Left ventricle myocardium inferior (tissue), 1 donor: Measurements from ENCODE around the gene MEIS1. TPM values are rescaled to one million over a fixed set of nuclear protein-coding genes. Genes with fewer than 3 reads are reported as not detected.

Source experiments
- DNase-seq: peaks from one replicate; pipeline ENCODE4 v3.0.0-alpha.2; 2020
- H3K27ac ChIP-seq: fragments of 200-600 bp; replicated peaks from 2 replicates; pipeline ENCODE4 v1.8.0; 2021
- H3K27me3 ChIP-seq: fragments of 200-600 bp; 2 replicates; pipeline ENCODE4 v1.8.0; 2021; ENCODE audit warnings: low read depth
- H3K36me3 ChIP-seq: fragments of 200-600 bp; 2 replicates; pipeline ENCODE4 v1.8.0; 2021
- H3K4me1 ChIP-seq: fragments of 200-600 bp; 2 replicates; pipeline ENCODE4 v1.8.0; 2021
- H3K4me3 ChIP-seq: fragments of 200-600 bp; 2 replicates; pipeline ENCODE4 v1.8.0; 2021; ENCODE audit warnings: mild to moderate bottlenecking, moderate library complexity
- H3K9me3 ChIP-seq: fragments of 200-600 bp; replicated peaks from 2 replicates; pipeline ENCODE4 v1.8.0; 2021
- CTCF ChIP-seq: fragments of 200-600 bp; IDR thresholded peaks from 2 replicates; pipeline ENCODE4 v1.8.0; 2021; ENCODE audit warnings: antibody characterized with exemption, mild to moderate bottlenecking, borderline replicate concordance
- intact Hi-C: fragments of 100-400 bp; cut with micrococcal nuclease; formaldehyde crosslinking; loops from one replicate; pipeline ENCODE4 v1.11.0; 2022
- total RNA-seq: library from RNA; stranded (reverse); fragmentation: NEBNext Ultra II Directional; extraction: Animal tissue kit (Norgen Biotek cat#: 25700); gene quantifications from one replicate; pipeline ENCODE4 v1.2.1, GENCODE V29; 2021
- donor health status: DM: no; HTN: yes; CAD: no; lungs with severe emphysema.

Gene MEIS1
- total RNA-seq, 1 donor from 2014 or later = 38.0 TPM

- intact Hi-C loops = no loop called here
- Histone ChIP-seq H3K27ac (no peak overlapping the region), H3K4me3 (no peak overlapping the region), H3K4me1 (peaks cover 41% of the 10 kb centered on the region), H3K9me3 (no peaks in the 10 kb centered on the region), H3K27me3 (no peaks in the 10 kb centered on the region), H3K36me3 (no peaks in the 10 kb centered on the region)
- no peak for DNase-seq
- TF ChIP-seq CTCF = no peak
These were observed 126.8 kb downstream of the MEIS1 start for GRCh38 chr2:66561645-66562303.

- no peak for DNase-seq
- intact Hi-C loops = no loop called here
- Histone ChIP-seq H3K4me3 (no peak overlapping the region), H3K27me3 (no peaks in the 10 kb centered on the region), H3K4me1 (peaks cover 44% of the 10 kb centered on the region), H3K36me3 (no peaks in the 10 kb centered on the region), H3K27ac (no peak overlapping the region), H3K9me3 (no peaks in the 10 kb centered on the region)
- TF ChIP-seq CTCF = no peak
These were observed 127.4 kb downstream of the MEIS1 start for GRCh38 chr2:66562304-66562685.

DNA sequence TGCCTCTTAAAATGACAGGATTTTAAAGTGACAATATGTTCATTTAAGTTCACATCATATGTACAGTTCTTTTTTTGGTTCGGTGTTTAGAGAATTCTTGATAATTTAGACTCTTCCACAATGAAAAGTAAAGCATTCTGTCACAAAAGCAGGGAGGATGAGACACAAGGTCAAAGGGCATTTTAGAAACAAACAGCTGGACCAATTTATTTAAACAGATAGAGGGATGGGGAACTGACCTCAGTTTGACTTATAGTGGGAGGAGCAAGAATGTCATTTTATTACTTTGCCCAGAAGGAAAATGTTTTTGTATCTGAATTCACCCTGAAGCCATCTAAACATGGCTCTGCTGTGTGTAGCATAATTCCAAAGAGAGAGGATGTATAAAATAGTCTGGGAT is 128.5 kb downstream of the MEIS1 start:
- no peak overlapping the region for H3K4me3 ChIP-seq
- peaks cover 44% of the 10 kb centered on the region for H3K4me1 ChIP-seq
- no peaks in the 10 kb centered on the region for H3K9me3 ChIP-seq
- intact Hi-C loops = no loop called here
- H3K27ac ChIP-seq = no peak overlapping the region
- peaks cover 9% of the 10 kb centered on the region for H3K36me3 ChIP-seq
- no peaks in the 10 kb centered on the region for H3K27me3 ChIP-seq
- no peak for TF ChIP-seq CTCF
- no peak for DNase-seq

DNA sequence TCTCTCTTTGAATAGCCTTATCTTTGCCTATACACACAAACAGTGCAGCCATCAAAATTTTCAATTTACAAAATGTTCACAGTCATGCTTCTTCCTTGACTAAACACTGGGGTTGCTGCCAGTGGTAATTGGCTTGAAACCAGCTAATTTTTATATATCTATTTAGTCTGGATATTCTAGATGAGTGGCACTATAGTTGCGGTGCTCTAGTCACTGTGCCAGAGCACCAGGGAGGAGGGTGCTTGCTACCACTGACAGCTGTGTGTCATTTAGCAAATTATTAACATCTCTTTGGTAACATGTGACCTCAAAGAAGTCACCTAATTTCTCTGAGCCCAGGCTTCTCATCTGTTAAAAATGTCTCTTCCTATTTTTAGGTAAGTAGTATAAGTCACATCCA is 130.4 kb downstream of the MEIS1 start:
- Histone ChIP-seq H3K4me1 (peaks cover 44% of the 10 kb centered on the region), H3K27ac (no peak overlapping the region), H3K9me3 (no peaks in the 10 kb centered on the region), H3K36me3 (peaks cover 22% of the 10 kb centered on the region), H3K27me3 (no peaks in the 10 kb centered on the region), H3K4me3 (no peak overlapping the region)
- DNase-seq = no peak
- no peak for TF ChIP-seq CTCF
- intact Hi-C loops = no loop called here

DNA sequence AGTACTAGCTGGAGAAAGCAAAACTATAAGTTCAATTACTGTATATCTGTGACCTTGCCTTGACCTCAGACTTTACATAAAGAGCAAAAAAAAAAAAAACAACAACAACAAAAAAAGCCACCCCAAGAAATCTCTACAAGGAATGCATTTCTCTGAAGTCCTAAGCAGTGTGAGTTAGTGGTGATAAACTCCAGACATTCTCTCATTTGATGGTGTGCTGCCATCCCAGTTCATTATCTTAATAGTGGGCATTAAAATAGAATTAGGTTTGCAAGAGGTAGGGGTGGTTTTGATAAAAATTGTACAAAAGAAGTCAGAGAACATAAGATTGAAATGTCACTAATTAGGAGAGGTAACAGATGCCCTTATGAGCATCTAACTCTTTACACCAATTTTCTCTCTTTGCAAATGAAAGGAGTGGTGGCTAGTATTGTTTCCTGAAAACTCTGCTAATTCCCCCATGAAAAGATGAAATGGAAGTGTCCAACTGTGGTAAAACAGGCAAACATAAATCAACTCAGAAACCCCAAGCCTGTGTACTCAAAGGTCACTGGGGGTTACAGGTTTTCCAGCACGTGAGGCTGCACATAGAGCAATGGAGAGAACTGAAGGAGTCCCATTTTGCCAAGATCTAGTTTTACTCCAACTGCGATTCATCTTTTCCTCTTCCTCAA is 131.9 kb downstream of the MEIS1 start:
- H3K27ac ChIP-seq = no peak overlapping the region
- no peak for DNase-seq
- intact Hi-C loops = no loop called here
- no peak overlapping the region for H3K4me3 ChIP-seq
- peaks cover 33% of the 10 kb centered on the region for H3K36me3 ChIP-seq
- no peaks in the 10 kb centered on the region for H3K27me3 ChIP-seq
- TF ChIP-seq CTCF = no peak
- H3K4me1 ChIP-seq = peaks cover 35% of the 10 kb centered on the region
- H3K9me3 ChIP-seq = no peaks in the 10 kb centered on the region
